Right lobe of liver (tissue), 4 donors: ENCODE results near the gene CD58.

ENCODE experiments used
- POLR2A ChIP-seq: fragments of 450-650 bp; IDR thresholded peaks from one replicate; pipeline ENCODE4 v1.6.1; 2017; ENCODE audit warnings: antibody characterized with exemption, mild to moderate bottlenecking
- TF ChIP-seq, protein P1 (sequence below), 4 donors: fragments of 200-600 bp in 3 of 4; fragments of 450-650 bp in 1 of 4; IDR thresholded peaks; one replicate each; pipeline versions ENCODE4 v1.5.1 to v1.8.0; 2016 to 2022; ENCODE audit warnings: antibody characterized with exemption in 4 of 4, mild to moderate bottlenecking in 2 of 4
- donor health status: DM: no; HTN: no; CAD: no.
- donor health status: DM: no; HTN: no; CAD: no.
- donor health status: DM: no; HTN: yes; CAD: no.

DNA sequence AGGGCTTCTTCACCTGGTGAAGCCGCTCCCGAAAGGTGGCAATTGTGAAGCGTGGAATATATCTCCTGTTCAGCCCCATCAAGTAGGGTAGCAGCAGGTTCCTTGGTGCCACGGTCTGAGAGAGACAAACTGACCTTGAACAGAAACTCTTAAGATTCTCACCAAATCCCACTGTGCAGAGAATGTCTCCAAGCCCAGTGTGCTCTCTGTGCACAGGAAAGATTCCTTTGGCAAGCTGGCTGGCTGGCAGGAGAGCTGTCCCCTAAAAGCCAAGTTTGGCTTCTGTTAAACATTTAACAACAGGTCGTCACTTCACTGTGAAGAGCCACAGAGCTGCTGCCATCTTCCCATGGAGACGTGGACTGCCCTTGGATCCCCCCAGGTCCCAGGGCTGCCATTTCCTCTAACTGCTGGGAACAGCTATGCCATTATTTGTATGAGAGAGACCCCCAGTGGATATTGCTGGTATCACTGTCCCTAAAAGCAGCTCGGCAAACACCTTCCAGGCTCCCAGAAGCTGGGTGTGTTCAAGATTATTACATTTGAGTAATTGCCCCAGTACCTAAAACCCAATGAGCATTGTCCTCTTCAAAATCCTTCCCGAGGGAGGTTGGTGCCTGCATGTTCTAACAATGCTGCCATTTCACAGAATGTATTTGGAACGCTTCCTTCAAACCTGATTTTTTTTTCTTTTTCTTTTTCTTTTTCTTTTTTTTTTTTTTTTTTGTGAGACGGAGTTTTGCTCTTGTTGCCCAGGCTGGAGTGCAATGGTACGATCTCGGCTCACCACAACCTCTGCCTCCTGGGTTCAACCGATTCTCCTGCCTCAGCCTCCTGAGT lies 71.8 kb downstream of the CD58 start:
- TF ChIP-seq, protein P1, sequence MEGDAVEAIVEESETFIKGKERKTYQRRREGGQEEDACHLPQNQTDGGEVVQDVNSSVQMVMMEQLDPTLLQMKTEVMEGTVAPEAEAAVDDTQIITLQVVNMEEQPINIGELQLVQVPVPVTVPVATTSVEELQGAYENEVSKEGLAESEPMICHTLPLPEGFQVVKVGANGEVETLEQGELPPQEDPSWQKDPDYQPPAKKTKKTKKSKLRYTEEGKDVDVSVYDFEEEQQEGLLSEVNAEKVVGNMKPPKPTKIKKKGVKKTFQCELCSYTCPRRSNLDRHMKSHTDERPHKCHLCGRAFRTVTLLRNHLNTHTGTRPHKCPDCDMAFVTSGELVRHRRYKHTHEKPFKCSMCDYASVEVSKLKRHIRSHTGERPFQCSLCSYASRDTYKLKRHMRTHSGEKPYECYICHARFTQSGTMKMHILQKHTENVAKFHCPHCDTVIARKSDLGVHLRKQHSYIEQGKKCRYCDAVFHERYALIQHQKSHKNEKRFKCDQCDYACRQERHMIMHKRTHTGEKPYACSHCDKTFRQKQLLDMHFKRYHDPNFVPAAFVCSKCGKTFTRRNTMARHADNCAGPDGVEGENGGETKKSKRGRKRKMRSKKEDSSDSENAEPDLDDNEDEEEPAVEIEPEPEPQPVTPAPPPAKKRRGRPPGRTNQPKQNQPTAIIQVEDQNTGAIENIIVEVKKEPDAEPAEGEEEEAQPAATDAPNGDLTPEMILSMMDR (IDR thresholded peaks at IDR 0.05), result peak; percentile 75 to 91 (median 84)
- TF ChIP-seq POLR2A, result no peak
